ENCODE measurements around the gene VTN.
A peak's percentile ranks its signal among the peaks of the same experiment; 100 is the strongest.

DNA sequence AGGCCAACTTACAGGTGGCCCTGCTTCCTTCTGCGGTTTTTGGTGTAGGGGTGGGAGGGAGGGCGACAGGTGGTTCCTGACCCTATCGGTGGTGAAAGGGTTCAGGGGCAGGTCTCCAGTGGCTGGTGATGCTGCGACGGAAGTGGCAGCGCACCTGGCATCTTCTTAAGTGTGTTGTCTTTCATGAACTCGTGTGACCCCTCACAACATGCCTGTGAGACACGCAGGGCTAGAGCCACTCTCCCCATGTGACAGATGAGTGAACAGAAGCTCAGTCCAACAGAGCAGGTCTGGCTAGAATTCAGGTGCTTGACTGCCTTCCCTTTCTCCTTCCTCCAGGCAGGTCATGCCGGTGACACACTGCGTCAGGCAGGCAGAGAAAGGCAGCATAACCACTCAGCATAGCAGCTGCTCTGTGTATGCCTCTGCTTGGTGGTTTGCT, 26.6 kb downstream of the VTN start:
- TF ChIP-seq, protein P1, sequence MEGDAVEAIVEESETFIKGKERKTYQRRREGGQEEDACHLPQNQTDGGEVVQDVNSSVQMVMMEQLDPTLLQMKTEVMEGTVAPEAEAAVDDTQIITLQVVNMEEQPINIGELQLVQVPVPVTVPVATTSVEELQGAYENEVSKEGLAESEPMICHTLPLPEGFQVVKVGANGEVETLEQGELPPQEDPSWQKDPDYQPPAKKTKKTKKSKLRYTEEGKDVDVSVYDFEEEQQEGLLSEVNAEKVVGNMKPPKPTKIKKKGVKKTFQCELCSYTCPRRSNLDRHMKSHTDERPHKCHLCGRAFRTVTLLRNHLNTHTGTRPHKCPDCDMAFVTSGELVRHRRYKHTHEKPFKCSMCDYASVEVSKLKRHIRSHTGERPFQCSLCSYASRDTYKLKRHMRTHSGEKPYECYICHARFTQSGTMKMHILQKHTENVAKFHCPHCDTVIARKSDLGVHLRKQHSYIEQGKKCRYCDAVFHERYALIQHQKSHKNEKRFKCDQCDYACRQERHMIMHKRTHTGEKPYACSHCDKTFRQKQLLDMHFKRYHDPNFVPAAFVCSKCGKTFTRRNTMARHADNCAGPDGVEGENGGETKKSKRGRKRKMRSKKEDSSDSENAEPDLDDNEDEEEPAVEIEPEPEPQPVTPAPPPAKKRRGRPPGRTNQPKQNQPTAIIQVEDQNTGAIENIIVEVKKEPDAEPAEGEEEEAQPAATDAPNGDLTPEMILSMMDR (IDR thresholded peaks at IDR 0.05 in 8 of 11, conservative IDR thresholded peaks at IDR 0.05 in 3 of 11) = no peak
- TF ChIP-seq POLR2AphosphoS5 (IDR thresholded peaks at IDR 0.05) = peak in 1 of 3 donors; percentile 26
